Measurements from ENCODE around the gene TRIM38.
A peak's percentile ranks its signal among the peaks of the same experiment; 100 is the strongest.
"Not testable (repeated sequence)": the region's sequence is repeated elsewhere in the genome, so short reads cannot be mapped to it uniquely, and the experiment has no call there.

TRIM38 gene

GRCh38 chr6:25962149-25963127 lies at the start of gene TRIM38:
TSS of gene TRIM38 (plus strand) at chr6:25962802. CDS start at chr6:25966523, 3,721 bp downstream.
- DNase-seq (ENCODE audit: low read depth in 1 of 2, low spot score in 1 of 2) = peak in 1 of 2 donors; percentile 54

- DNase-seq (ENCODE audit: low read depth in 1 of 2, low spot score in 1 of 2) = no peak
Measured at GRCh38 chr6:25913741-25914140, 48.9 kb upstream of the TRIM38 start.

- DNase-seq (ENCODE audit: low read depth in 1 of 2, low spot score in 1 of 2) = no peak
Measured at GRCh38 chr6:25916330-25916729, 46.3 kb upstream of the TRIM38 start.

GRCh38 chr6:25916789-25917490 lies 45.7 kb upstream of the TRIM38 start:
- no peak for DNase-seq (ENCODE audit: low read depth in 1 of 2, low spot score in 1 of 2)

GRCh38 chr6:25918083-25918683 lies 44.4 kb upstream of the TRIM38 start:
- DNase-seq (ENCODE audit: low read depth in 1 of 2, low spot score in 1 of 2) = no peak

- DNase-seq (ENCODE audit: low read depth in 1 of 2, low spot score in 1 of 2) = no peak
Measured at GRCh38 chr6:25919657-25920056, 42.9 kb upstream of the TRIM38 start.

GRCh38 chr6:25921525-25922203 lies 40.9 kb upstream of the TRIM38 start:
- DNase-seq (ENCODE audit: low read depth in 1 of 2, low spot score in 1 of 2) = no peak

- no peak for DNase-seq (ENCODE audit: low read depth in 1 of 2, low spot score in 1 of 2)
Measured at GRCh38 chr6:25922301-25922700, 40.3 kb upstream of the TRIM38 start.

GRCh38 chr6:25925876-25926275 lies 36.7 kb upstream of the TRIM38 start:
- DNase-seq (ENCODE audit: low read depth in 1 of 2, low spot score in 1 of 2) = no peak

- no peak for DNase-seq (ENCODE audit: low read depth in 1 of 2, low spot score in 1 of 2)
Measured at GRCh38 chr6:25927178-25927577, 35.4 kb upstream of the TRIM38 start.

GRCh38 chr6:25927756-25928216 lies 34.8 kb upstream of the TRIM38 start:
- DNase-seq (ENCODE audit: low read depth in 1 of 2, low spot score in 1 of 2) = no peak

- DNase-seq (ENCODE audit: low read depth in 1 of 2, low spot score in 1 of 2) = no peak
Measured at GRCh38 chr6:25928562-25929324, 33.9 kb upstream of the TRIM38 start.

GRCh38 chr6:25929785-25930184 lies 32.8 kb upstream of the TRIM38 start:
- not testable (repeated sequence) for DNase-seq (ENCODE audit: low read depth in 1 of 2, low spot score in 1 of 2)

GRCh38 chr6:25930532-25931410 lies 31.8 kb upstream of the TRIM38 start, which contains the start of gene SLC17A2:
TSS of gene SLC17A2 (minus strand) at chr6:25930691. CDS start at chr6:25925796, 4,895 bp downstream.
- no peak for DNase-seq (ENCODE audit: low read depth in 1 of 2, low spot score in 1 of 2)

GRCh38 chr6:25931411-25931709 lies 31.2 kb upstream of the TRIM38 start:
- DNase-seq (ENCODE audit: low read depth in 1 of 2, low spot score in 1 of 2) = no peak

- DNase-seq (ENCODE audit: low read depth in 1 of 2, low spot score in 1 of 2) = no peak
Measured at GRCh38 chr6:25934156-25934555, 28.4 kb upstream of the TRIM38 start.

- DNase-seq (ENCODE audit: low read depth in 1 of 2, low spot score in 1 of 2) = no peak
Measured at GRCh38 chr6:25934735-25935313, 27.8 kb upstream of the TRIM38 start.

GRCh38 chr6:25935953-25936352 lies 26.6 kb upstream of the TRIM38 start:
- no peak for DNase-seq (ENCODE audit: low read depth in 1 of 2, low spot score in 1 of 2)

GRCh38 chr6:25939593-25939992 lies 23.0 kb upstream of the TRIM38 start:
- no peak for DNase-seq (ENCODE audit: low read depth in 1 of 2, low spot score in 1 of 2)

Data from stimulated activated CD4-positive, alpha-beta T cell treated with anti-CD3 and anti-CD28 coated beads, Interleukin-15, amount 100 ng/mL, for 1 hour (primary cell).